Measurements from ENCODE around the gene ZNF804B.

The ZNF804B gene

DNA sequence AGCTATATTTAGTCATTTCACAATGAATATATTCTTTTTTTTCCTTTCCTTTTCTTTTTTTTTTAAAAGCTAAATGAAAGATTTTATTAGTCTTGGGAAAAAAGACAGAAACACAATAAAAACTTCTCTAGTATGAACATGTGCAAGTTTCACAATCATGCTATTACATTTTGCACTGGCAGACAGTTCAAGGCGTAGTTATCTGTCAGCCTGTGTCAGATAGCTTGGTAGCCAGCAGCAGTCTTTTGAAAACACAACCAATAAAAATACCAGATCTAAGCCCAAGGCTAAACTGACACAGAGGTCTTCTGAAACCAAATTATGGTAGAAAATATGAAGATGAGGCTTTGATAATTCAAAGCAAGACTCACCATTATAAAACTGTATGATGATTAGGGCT is 241.8 kb downstream of the ZNF804B start:
- no peak for FAIRE-seq

DNA sequence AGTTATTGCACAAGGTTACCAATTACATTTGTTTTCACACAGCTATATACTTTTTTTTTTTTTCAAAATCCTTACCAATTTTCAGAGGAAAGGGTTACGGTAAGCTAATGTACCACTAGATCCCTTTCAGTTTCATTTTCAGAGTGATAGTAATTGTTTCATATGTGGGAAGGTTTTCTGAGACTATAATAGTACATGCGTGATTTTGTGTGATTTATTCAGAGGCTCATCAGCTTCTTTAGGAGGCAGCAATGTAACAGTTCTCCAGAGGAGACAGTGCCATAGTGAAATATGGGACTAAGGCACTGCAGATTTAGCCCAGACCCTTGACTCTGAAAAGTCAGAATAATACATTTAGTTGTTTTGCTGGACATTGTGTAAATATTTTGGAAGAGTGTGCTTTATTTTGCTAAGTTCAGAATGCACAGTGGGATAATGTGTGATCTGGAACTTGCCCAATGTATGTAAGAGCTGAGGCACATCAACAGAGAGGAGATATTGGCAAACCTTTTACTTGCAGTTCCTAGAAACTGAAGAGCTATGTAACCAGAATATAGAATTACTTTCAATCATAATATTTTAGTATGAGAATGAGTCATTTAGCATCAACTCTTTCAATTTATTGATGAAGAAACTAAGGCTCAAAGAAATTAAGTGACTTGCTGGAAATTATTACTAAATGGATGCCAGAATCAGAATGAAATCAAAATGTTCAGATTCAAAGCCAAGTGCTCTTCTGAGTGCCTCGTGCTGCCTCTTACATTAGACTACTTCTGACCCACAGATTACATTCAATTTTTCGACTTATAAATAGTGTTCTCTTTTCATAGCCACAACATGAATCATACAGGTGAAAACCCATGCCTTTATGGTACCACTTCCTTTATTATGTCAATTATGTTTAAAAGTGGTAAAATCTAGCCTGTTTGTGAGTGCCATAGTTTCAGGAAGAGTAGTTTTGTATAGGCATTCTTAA is 243.8 kb downstream of the ZNF804B start:
- FAIRE-seq, result no peak

DNA sequence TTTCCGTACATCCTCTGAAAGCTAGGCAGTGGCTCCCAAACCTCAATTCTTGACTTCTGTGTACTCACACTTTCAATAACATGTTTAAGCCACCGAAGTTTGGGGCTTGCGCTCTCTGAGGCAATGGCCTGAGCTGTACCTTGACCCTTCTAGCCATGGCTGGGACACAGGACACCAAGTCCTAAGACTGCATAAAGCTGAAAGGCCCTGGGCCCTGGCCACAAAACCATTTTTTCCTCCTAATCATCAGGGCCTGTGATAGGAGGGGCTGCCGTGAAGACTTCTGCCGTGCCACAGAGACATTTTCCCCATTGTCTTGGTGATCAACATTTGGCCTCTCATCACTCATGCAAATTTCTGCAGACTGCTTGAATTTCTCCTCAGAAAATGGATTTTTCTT is 252.5 kb downstream of the ZNF804B start:
- FAIRE-seq, result no peak

DNA sequence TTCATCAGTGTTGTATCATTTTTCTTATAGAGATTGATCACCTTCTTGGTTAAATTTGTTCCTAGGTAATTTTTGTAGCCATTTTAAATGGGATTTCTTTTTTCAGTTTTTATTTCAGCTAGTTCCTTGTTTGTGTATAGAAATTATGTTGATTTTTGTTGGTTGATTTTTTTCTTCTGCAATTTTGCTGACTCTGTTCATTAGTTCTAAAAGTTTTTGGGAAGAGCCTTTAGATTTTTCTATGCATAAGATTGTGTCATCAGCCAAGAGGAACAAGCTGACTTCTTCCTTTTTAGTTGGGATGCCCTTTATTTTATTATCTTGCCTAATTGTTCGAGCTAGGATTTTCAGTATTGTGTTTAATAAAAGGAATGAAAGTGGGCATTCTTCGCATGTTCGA is 258.2 kb downstream of the ZNF804B start:
- FAIRE-seq, result no peak

DNA sequence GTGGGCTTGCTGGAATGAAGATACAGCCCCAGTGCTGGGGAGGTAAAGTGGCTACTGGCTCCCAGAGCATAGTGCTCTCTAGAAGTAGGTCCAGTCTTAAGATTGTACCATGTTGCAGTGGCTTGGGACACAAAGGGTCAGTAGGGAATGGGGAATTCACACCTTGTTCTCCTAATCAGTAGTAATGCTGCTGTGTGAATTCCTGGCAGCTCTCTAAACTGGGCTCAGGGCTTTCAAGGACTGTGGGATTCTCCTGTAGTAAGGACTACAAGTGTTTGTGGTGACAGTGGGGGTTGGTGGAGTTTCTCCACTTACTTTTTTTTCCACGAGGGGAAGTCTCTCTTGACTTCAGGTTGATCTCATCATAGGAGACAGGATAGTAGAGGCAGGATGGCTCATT is 262.2 kb downstream of the ZNF804B start:
- FAIRE-seq, result no peak

DNA sequence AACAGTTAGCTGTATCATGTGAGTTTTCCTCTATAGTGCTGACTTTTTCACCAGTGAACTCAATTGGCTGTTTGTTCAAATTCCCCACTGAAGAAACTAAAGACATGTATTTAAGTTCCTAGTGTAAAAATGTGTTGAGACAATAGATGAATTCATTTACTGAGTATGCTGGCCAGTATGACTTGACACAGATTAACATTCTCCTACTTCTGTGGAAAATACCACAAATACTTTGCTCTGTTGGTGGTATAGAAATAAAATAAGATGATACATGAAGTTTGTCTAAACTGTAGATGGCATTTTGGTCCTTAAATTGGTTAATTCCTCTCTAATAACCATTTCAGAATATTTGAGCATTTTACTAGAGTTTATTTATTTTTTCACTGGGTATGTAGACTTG is 263.7 kb downstream of the ZNF804B start:
- FAIRE-seq, result no peak

DNA sequence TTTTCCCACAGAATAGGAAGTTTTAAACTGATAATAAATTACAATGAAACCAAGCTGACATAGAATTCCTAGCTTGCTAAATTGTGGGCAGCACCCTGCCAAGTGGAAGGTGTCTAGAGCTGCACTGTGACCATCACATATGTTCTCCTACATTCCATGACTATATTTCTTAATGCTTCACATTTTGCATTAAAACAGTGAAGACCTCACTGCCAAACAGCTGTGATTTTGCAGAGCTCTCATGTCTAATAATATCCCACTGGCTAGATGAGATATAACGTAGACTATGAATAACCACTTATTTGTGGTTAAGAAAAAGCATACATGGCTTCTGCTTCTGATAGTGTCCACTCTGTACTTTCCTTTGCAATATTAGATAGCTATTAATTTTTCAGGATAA is 264.4 kb downstream of the ZNF804B start:
- FAIRE-seq, result no peak

DNA sequence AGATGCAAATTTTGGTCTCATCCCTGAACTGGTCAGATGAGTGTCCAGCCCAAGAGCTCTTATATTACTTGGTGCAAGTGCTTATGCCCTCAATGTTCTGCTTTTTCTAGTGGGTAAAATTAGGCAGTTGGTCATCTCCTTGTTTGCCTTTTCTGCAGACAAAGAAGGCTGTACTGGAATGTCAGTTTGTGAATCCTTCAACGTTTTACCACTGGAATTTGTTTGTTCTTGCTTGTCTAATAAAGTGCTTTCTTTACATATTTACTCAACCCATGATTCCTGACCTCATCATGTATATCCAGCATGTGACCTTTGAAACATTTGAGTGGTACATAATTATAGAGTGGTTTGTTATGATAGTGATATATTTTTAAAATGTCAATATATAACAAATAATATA is 268.3 kb downstream of the ZNF804B start:
- FAIRE-seq, result no peak

DNA sequence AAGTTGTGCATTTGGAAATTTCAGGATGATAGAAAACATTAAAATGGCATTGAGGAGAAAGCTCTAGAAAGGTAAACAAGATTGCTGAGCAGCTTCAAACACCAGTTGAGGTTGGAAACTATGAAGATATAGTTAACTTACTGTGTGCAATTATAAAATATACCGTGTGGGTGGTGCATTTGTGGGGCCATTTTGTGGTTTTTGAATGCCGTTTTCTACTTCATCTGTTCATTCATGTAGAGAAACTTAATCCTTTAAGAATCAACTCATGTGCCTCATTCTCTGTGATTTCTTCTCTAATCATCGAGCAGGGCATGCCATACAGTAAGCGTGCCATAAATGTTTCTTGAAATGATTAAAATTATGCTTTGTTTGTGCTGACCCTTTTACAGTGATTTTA is 268.8 kb downstream of the ZNF804B start:
- no peak for FAIRE-seq

DNA sequence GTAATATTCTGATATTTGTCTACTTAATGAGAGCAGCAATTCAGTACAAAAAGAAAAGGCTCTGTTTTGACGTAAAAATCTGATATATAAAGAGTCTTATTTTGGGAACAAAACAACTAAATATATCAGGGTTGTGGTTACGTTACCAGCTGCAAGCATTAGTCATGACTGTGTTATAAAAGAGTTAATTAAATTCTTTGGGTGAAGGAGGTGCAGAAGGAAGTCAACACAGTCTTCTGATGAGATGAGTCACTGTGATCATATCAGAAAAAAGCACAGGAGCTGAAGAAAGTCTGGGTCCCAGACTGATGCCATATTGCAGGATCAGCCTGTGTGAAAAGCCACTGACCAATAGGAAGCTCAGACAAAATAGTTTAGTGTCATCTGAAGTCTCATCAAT is 270.4 kb downstream of the ZNF804B start:
- FAIRE-seq, result no peak

DNA sequence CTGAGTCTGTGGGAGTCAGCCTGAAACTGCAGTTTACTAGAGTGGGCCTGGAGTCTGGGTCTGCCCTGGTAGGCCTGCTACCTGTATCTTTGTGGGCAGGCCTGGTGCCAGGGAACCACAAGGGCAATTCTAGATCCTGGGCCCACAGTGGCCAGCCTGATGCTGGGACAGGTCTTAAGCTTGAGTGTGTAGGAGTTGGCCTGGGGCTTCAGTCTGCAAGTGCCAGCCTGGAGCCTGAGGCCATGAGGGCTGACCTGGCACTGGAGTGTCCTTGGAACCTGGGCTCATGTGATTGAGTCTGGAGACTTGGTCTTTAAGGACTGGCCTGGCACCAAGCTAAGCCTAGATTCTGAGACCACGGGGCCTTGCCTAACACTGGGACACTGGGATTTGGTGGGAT is 281.7 kb downstream of the ZNF804B start:
- FAIRE-seq, result no peak

DNA sequence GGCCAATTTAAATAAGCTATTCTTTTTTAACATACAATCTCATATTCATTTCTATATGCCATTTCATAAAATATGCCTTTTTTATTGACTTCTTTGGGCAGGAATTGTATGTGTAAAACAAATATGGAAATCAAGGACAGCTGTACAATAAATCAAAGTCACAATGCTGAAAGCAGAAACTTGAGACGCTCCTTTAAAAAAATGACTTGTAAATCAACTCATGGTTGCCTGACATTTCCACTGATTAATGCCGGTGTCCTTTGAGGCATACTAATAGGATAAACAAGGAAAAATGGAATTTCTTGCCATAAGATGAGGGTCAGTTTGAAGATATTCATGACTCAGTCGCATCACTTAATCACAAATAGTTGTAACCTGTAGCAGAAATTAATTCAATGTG is 283.4 kb downstream of the ZNF804B start:
- FAIRE-seq, result no peak

DNA sequence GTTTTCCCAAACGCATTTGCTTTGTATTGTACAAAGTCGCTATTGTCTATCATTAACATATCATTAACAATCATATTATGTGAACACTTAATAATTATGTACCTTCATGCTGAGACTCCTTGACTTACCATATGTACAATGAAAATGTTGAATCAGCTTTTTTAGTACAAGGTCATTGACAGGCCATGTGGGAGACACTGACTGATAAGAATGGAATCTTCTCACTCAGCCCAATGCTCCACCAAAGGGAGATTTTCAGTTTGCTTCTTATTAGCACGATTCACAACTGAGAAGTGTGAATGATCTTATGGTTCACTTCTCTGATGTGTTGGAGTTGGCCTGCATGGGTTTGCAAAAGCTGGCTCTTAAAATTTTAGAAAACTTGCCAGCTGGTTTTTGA is 289.5 kb downstream of the ZNF804B start:
- no peak for FAIRE-seq

DNA sequence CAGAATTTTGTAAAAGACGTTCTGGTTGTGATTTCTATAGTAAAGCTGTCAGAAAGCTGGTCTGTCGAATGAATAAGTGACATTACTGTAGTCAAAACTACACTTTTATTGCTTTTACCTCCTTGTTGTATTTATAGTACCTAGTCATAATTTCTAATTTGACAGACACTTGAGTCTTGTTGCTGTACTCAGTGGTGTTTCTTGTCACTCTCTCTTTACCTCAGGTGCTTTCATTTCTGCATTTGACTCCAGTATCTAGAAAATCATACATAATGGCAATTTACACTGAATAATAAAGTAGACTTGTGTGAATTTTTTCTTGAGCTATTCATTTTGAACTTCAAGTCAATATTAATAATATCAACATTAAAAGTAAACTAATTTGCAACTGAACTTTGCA is 293.6 kb downstream of the ZNF804B start:
- no peak for FAIRE-seq

DNA sequence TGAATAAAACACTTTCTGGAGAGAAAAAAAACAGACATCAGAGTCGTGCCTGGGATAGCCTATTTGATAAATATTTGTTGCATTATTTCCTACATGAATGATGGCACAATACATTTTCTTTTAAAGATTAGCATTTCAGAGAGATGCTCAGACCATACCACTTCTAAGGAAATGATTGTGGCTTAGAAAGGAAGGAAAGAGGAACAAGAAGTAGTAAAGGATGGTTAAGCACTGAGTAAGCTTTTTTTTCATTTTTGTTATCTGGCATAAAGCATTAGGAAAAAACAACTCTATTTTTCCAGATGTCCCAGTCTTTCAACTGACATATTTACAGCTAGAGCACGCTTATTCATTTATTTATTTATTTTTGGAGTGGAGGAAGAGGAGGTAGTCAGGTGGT is 294.9 kb downstream of the ZNF804B start:
- FAIRE-seq, result no peak

DNA sequence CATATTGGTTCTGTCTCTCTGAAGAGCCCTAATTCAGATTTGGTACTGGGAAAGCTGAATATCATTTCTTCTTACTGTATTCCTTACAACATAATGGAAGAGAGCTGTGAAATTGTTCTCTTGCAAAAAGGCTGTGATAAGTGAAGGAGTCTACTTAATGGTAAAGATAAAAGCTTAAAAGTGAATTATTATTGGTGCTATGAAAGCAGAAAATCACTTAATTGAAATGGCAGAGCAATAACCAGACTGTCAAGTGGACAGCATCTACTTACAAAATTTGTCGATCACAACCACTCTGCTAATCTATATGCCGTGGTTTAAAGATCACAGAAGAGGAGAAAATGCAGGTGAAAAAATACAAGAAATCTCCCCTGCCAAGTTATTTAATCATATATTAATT is 300.7 kb downstream of the ZNF804B start:
- FAIRE-seq, result no peak

DNA sequence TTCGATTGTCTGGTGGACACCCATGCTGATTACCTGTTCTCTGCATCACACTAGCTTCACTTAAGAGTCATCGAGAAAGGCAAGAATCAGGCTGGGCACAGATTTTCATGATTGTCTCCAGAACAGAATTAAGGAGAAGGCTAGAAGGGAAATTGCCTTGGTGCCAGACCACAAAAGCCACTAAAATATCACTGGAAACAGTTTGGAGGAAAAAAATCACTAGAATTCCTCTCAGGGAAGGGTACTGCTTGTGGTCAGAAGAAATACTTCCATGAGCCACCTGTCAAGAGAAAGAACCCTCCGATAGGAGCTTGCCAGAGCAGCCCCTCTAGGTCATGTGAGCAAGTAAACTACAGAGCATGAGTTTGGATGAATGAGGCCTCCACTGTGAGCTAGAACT is 305.3 kb downstream of the ZNF804B start:
- FAIRE-seq, result no peak

DNA sequence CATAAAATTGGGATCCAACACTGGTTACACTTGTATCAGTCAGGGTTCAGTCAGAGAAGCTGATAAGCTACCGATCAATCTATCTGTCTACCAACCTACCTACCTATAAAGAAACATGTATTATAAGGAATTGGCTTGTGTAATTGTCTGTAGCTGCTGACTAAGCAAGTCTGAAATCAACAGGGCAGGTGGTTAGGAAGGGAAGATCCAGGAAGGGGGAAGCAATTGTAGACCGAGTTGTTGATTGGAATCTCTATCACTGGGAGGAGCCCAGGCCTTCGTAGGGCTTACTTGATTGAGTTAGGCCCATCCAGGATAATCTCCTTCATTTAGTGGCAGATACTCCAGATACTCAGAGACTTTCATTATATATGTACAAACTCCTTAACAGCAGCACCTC is 307.5 kb downstream of the ZNF804B start:
- FAIRE-seq, result no peak

DNA sequence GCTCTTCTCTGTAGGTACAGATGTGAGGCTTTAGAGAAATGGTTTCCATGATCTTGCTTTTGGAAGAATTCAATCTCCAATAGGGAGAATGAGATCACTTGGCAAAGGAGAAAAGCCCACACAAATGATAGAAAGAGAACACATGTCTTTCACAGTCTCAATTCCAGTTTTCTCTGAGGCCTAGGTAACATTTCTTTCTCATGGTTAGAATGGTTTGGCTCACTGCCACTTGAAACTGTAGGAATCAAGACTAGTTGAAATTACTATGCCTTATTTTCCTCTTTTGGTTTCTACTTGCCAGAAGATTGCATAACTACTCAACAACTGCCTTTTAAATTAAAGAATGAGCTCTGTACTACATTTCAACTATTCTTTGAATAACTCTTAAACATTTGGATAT is 312.6 kb downstream of the ZNF804B start:
- FAIRE-seq, result no peak

DNA sequence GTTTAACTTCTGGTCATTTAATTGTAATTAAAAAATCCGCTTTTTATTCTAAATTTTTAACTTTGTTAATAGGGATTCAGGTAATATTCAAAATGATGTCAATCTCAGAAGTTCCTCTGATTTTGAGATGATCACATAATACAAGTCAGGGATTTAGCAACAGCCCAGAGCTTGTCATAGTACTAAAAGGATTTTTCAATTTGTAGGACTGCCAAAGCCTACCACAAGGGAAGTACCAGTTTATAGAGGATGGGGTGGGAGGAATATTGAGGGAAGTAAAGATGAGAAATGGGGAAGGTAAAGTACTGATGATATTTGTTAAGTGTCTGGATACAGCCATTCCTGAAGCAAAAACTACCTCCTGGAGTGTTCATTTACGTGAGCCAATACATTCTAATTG is 314.3 kb downstream of the ZNF804B start:
- FAIRE-seq, result no peak

DNA sequence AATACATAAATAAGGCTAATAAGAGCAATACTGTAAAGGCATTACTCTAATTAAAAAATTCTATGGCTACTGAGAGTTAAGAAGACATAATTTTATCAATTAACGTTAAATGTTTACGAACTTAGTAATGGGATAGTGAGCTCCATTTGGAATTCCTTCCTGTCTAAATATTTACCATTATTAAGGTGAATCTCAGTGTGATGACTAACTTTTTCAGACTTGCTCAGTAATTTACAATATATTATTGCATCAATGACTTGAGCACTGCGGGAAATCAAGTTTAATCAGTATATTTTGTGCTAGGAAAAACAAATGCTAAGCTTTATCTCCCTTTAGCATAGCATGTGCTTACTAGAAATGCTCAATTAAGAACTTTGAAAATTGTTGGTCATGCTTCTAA is 318.5 kb downstream of the ZNF804B start:
- FAIRE-seq, result no peak

DNA sequence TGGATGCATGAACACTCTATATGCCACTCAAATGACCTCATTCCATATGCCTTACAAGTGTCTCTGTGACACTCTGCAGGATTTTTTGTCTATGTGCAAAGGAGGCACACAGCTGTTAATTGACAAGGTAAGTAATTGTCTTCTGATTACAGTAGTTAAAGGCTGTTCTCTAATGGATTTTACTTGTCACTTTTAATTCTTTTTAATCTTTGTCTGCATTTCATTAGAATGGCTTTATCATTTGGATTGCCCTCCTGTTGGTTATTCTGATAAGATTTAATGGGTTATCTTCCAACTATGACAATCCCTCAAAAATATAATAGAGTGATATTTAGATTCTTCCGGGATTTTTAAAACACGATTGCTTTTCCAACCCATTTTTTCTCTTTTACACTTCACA is 326.1 kb downstream of the ZNF804B start:
- FAIRE-seq, result no peak

DNA sequence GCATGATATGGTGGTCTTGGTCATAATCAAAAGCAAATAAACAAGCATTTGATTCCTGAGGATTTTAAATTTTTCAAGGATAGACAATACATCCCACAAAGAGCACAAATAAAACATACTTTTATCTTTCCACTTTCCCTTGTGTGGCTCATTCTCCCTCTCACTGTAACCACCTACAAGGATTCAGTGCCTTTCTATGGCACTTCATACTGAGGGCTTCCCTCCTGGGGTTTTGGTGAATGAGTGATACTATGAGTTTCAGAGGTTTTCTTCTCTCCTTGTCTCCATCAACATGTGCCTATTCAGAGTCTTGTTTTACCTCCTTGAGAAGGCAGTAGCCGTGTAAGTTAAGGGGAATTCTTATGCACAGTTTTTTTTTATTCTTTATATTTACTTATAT is 332.1 kb downstream of the ZNF804B start:
- FAIRE-seq, result no peak

DNA sequence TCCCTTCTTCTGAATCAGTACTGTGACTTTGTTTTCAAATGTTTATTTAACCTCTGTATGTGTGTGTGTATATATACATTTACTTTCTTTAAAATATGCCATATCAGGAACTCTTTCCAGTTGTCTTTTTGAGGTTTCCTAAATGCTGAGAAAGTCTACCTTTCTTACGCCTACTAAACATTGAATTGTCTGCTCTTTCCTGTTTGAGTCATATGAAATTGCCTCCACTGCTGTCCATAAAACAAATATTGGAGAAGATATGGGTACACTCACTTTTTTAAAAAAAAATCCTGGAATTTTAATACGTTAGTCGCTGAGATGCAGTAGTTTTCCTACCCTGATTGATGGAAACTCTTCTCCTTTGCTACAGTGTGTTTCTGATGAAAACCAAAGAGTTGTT is 334.8 kb downstream of the ZNF804B start:
- no peak for FAIRE-seq

DNA sequence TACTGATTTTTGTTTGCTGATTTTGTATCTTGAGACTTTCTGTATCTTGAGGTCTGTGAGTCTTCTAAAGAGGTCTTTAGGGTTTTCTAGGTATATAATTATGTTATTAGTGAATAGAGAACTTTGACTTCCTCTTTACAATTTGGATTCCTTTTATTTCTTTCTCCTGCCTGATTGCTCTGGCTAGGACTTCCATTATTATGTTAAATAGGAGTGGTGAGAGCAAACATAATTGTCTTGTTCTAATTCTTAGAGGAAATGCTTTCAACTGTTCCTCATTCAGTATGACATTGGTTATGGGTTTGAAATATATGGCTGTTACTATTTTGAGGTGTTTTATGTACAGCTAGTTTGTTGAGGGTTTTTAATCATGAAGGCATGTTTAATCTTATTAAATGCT is 344.1 kb downstream of the ZNF804B start:
- FAIRE-seq, result no peak

Data from G401.6 (cell line).